ENCODE results near the gene LRP4. TPM values are rescaled to one million over a fixed set of nuclear protein-coding genes. Genes with fewer than 3 reads are reported as not detected.

The LRP4 gene
- total and polyA plus RNA-seq, 12 donors = 2.9 to 24.5 (median 11.4) TPM

GRCh38 chr11:46886211-46886610 is 32.1 kb downstream of the LRP4 start:
- TF ChIP-seq CTCF (IDR thresholded peaks at IDR 0.05) (no peak), POLR2A (IDR thresholded peaks at IDR 0.05) (no peak)
- no peaks in the 10 kb centered on the region for H3K27me3 ChIP-seq
- H3K9me3 ChIP-seq (replicated peaks in 1 of 3) = no peaks in the 10 kb centered on the region
- no peak for DNase-seq
- H3K4me1 ChIP-seq (replicated peaks in 1 of 2) = no peaks in the 10 kb centered on the region
- H3K27ac ChIP-seq = no peak overlapping the region
- intact Hi-C loops (cut with DNase I) = loop anchor here in 1 of 2 donors (5.0 kb wide), 1 partner anchor 266 kb away; no protein-coding TSS in a partner anchor
- peaks cover 0 to 9% of the 10 kb centered on the region in 2 donors for H3K36me3 ChIP-seq (replicated peaks in 1 of 2)
- no peak overlapping the region for H3K4me3 ChIP-seq
- WGBS, 4 donors = 89 to 94% (median 92%) methylated on average over 7 to 11 of the region's 11 CpGs

- WGBS, 4 donors = 94 to 96% (median 94%) methylated on average over 6 to 10 of the region's 10 CpGs
- no peak overlapping the region for H3K4me3 ChIP-seq
- H3K27ac ChIP-seq = no peak overlapping the region
- no peaks in the 10 kb centered on the region for H3K9me3 ChIP-seq (replicated peaks in 1 of 3)
- peaks cover 0 to 28% of the 10 kb centered on the region in 2 donors for H3K36me3 ChIP-seq (replicated peaks in 1 of 2)
- intact Hi-C loops (cut with DNase I) = no loop called here
- TF ChIP-seq POLR2A (IDR thresholded peaks at IDR 0.05) (no peak), CTCF (IDR thresholded peaks at IDR 0.05) (no peak)
- no peak for DNase-seq
- H3K27me3 ChIP-seq = no peaks in the 10 kb centered on the region
- no peaks in the 10 kb centered on the region for H3K4me1 ChIP-seq (replicated peaks in 1 of 2)
Observed at GRCh38 chr11:46879056-46879585, 39.2 kb downstream of the LRP4 start.

- Histone ChIP-seq H3K36me3 (replicated peaks in 1 of 2) (peaks cover 0 to 20% of the 10 kb centered on the region in 2 donors), H3K9me3 (replicated peaks in 1 of 3) (no peaks in the 10 kb centered on the region), H3K27me3 (no peaks in the 10 kb centered on the region), H3K4me3 (no peak overlapping the region), H3K4me1 (replicated peaks in 1 of 2) (no peaks in the 10 kb centered on the region), H3K27ac (no peak overlapping the region)
- WGBS, 4 donors = 89 to 100% (median 96%) methylated on average over 1 of the region's 1 CpG
- DNase-seq = no peak
- intact Hi-C loops (cut with DNase I) = no loop called here
- TF ChIP-seq POLR2A (IDR thresholded peaks at IDR 0.05) = no peak
- TF ChIP-seq CTCF (IDR thresholded peaks at IDR 0.05) = no peak
Observed at GRCh38 chr11:46877580-46877979, 40.8 kb downstream of the LRP4 start.

- H3K4me1 ChIP-seq (replicated peaks in 1 of 2) = no peaks in the 10 kb centered on the region
- H3K27me3 ChIP-seq = no peaks in the 10 kb centered on the region
- intact Hi-C loops (cut with DNase I) = no loop called here
- H3K4me3 ChIP-seq = no peak overlapping the region
- no peak for DNase-seq
- 93 to 98% (median 95%) methylated on average over 10 to 11 of the region's 11 CpGs for WGBS, 4 donors
- H3K9me3 ChIP-seq (replicated peaks in 1 of 3) = no peaks in the 10 kb centered on the region
- H3K36me3 ChIP-seq (replicated peaks in 1 of 2) = peaks cover 0 to 20% of the 10 kb centered on the region in 2 donors
- no peak overlapping the region for H3K27ac ChIP-seq
- no peak for TF ChIP-seq POLR2A (IDR thresholded peaks at IDR 0.05)
- no peak for TF ChIP-seq CTCF (IDR thresholded peaks at IDR 0.05)
Observed at GRCh38 chr11:46876471-46876870, 41.9 kb downstream of the LRP4 start.

Measured in adrenal gland (tissue), 12 donors.